HUES64 (cell line): Measurements from ENCODE around the gene PRPF39.
"Not testable (repeated sequence)": the region's sequence is repeated elsewhere in the genome, so short reads cannot be mapped to it uniquely, and the experiment has no call there.

Experiments
- H3K27ac ChIP-seq: 2 replicates; pipeline ENCODE4 v1.7.0; 2013; ENCODE audit warnings: low read depth, low read length, inconsistent platforms
- H3K27me3 ChIP-seq: 2 replicates; pipeline ENCODE4 v1.6.1; 2013; ENCODE audit warnings: mild to moderate bottlenecking, low read length; ENCODE audit not compliant: insufficient read depth
- H3K36me3 ChIP-seq: 2 replicates; pipeline ENCODE4 v1.6.1; 2013; ENCODE audit warnings: mild to moderate bottlenecking, low read length; ENCODE audit not compliant: insufficient read depth
- H3K4me1 ChIP-seq: 2 replicates; pipeline ENCODE4 v1.6.1; 2013; ENCODE audit warnings: mild to moderate bottlenecking, low read length, moderate library complexity; ENCODE audit not compliant: insufficient read depth
- H3K4me3 ChIP-seq: 2 replicates; pipeline ENCODE4 v1.5.1; 2013; ENCODE audit warnings: mild to moderate bottlenecking, low read length, moderate library complexity
- H3K9ac ChIP-seq: 2 replicates; pipeline ENCODE4 v1.6.1; 2013; ENCODE audit warnings: mild to moderate bottlenecking, low read depth, low read length
- H3K9me3 ChIP-seq: 2 replicates; pipeline ENCODE4 v1.6.1; 2013; ENCODE audit warnings: low read depth, low read length; ENCODE audit not compliant: insufficient read depth
- WGBS: fragments of 150-250, 120-280 bp; methylation state at CpG from one replicate; pipeline ENCODE4 v1.1.7; 2013; ENCODE audit warnings: missing lambda C conversion rate; 5-methylcytosine and 5-hydroxymethylcytosine counted together

Gene PRPF39

GRCh38 chr14:45081096-45081495 lies 2.8 kb upstream of the PRPF39 start:
- not testable (repeated sequence) for H3K9ac ChIP-seq, H3K9me3 ChIP-seq, H3K4me3 ChIP-seq, H3K36me3 ChIP-seq, H3K27ac ChIP-seq, H3K27me3 ChIP-seq
- 94% methylated on average over 3 of the region's 3 CpGs for WGBS
- peaks cover 17% of the 10 kb centered on the region for H3K4me1 ChIP-seq

GRCh38 chr14:45082420-45082819 lies 1.5 kb upstream of the PRPF39 start:
- WGBS: 90% methylated on average over 2 of the region's 2 CpGs
- no peak overlapping the region for H3K9ac ChIP-seq
- H3K27ac ChIP-seq: no peak overlapping the region
- no peaks in the 10 kb centered on the region for H3K9me3 ChIP-seq
- H3K4me1 ChIP-seq: 0 out of 2 replicates have a peak, but pooled peaks cover 11% of the 10 kb centered on the region
- no peak overlapping the region for H3K4me3 ChIP-seq
- no peaks in the 10 kb centered on the region for H3K36me3 ChIP-seq
- no peaks in the 10 kb centered on the region for H3K27me3 ChIP-seq

GRCh38 chr14:45083617-45083975 lies 320 bp upstream of the PRPF39 start:
- Histone ChIP-seq H3K4me3 (peak overlapping the region; percentile 98), H3K27me3 (no peaks in the 10 kb centered on the region), H3K36me3 (no peaks in the 10 kb centered on the region), H3K9me3 (no peaks in the 10 kb centered on the region), H3K27ac (no peak overlapping the region), H3K4me1 (0 out of 2 replicates have a peak, but pooled peaks cover 11% of the 10 kb centered on the region), H3K9ac (peak overlapping the region; percentile 74; the same call in 1 of the 2 replicates)
- 5% methylated on average over 10 of the region's 10 CpGs for WGBS

- Histone ChIP-seq H3K27me3 (no peaks in the 10 kb centered on the region), H3K4me1 (peaks cover 18% of the 10 kb centered on the region; the same call in 1 of the 2 replicates), H3K4me3 (peak overlapping the region; percentile 98), H3K36me3 (no peaks in the 10 kb centered on the region), H3K9ac (peak overlapping the region; percentile 92), H3K27ac (no peak overlapping the region), H3K9me3 (no peaks in the 10 kb centered on the region)
- WGBS: 5% methylated on average over 3 of the region's 4 CpGs
Observed at GRCh38 chr14:45084946-45085346, 1.0 kb downstream of the PRPF39 start.

- Histone ChIP-seq H3K9me3 (no peaks in the 10 kb centered on the region), H3K27me3 (no peaks in the 10 kb centered on the region), H3K4me1 (peaks cover 12% of the 10 kb centered on the region; the same call in 1 of the 2 replicates), H3K4me3 (no peak overlapping the region), H3K9ac (no peak overlapping the region), H3K27ac (no peak overlapping the region), H3K36me3 (peaks cover 4% of the 10 kb centered on the region)
- no CpG with 5 or more reads among the region's 1 CpG for WGBS
Observed at GRCh38 chr14:45089813-45090212, 5.9 kb downstream of the PRPF39 start.

GRCh38 chr14:45091710-45092109 lies 7.8 kb downstream of the PRPF39 start:
- WGBS: 97% methylated on average over 2 of the region's 2 CpGs
- peaks cover 7% of the 10 kb centered on the region; the same call in 1 of the 2 replicates for H3K4me1 ChIP-seq

GRCh38 chr14:45094275-45094674 lies 10.4 kb downstream of the PRPF39 start:
- H3K36me3 ChIP-seq: peaks cover 49% of the 10 kb centered on the region
- peaks cover 7% of the 10 kb centered on the region; the same call in 1 of the 2 replicates for H3K4me1 ChIP-seq
- no peaks in the 10 kb centered on the region for H3K9me3 ChIP-seq
- H3K4me3 ChIP-seq: no peak overlapping the region
- no peak overlapping the region for H3K27ac ChIP-seq
- no peaks in the 10 kb centered on the region for H3K27me3 ChIP-seq
- WGBS: 93% methylated on average over 2 of the region's 2 CpGs
- no peak overlapping the region for H3K9ac ChIP-seq

More at GRCh38 chr14:45091710-45092109, 7.8 kb downstream of the PRPF39 start:
- Histone ChIP-seq H3K9ac (no peak overlapping the region), H3K4me3 (no peak overlapping the region), H3K9me3 (no peaks in the 10 kb centered on the region), H3K27me3 (no peaks in the 10 kb centered on the region), H3K27ac (no peak overlapping the region), H3K36me3 (peaks cover 23% of the 10 kb centered on the region)

GRCh38 chr14:45095143-45095542 lies 11.2 kb downstream of the PRPF39 start:
- H3K9me3 ChIP-seq: no peaks in the 10 kb centered on the region
- H3K27me3 ChIP-seq: no peaks in the 10 kb centered on the region
- no peak overlapping the region for H3K27ac ChIP-seq
- H3K9ac ChIP-seq: no peak overlapping the region
- H3K4me1 ChIP-seq: no peaks in the 10 kb centered on the region
- WGBS: 100% methylated on average over 4 of the region's 4 CpGs
- H3K4me3 ChIP-seq: no peak overlapping the region
- H3K36me3 ChIP-seq: peaks cover 55% of the 10 kb centered on the region

- 98% methylated on average over 4 of the region's 4 CpGs for WGBS
- H3K27ac ChIP-seq: no peak overlapping the region
- H3K9ac ChIP-seq: no peak overlapping the region
- H3K4me1 ChIP-seq: no peaks in the 10 kb centered on the region
- H3K36me3 ChIP-seq: peaks cover 66% of the 10 kb centered on the region
- no peaks in the 10 kb centered on the region for H3K9me3 ChIP-seq
- no peaks in the 10 kb centered on the region for H3K27me3 ChIP-seq
- no peak overlapping the region for H3K4me3 ChIP-seq
Observed at GRCh38 chr14:45096218-45096617, 12.3 kb downstream of the PRPF39 start.

GRCh38 chr14:45103806-45104205 lies 19.9 kb downstream of the PRPF39 start:
- Histone ChIP-seq H3K27ac (no peak overlapping the region), H3K9ac (no peak overlapping the region), H3K4me1 (no peaks in the 10 kb centered on the region), H3K27me3 (no peaks in the 10 kb centered on the region), H3K4me3 (no peak overlapping the region), H3K9me3 (no peaks in the 10 kb centered on the region), H3K36me3 (peaks cover 97% of the 10 kb centered on the region)

- WGBS: 95% methylated on average over 1 of the region's 1 CpG
- Histone ChIP-seq H3K36me3 (peaks cover 99% of the 10 kb centered on the region), H3K27me3 (no peaks in the 10 kb centered on the region), H3K4me1 (no peaks in the 10 kb centered on the region), H3K9ac (no peak overlapping the region), H3K4me3 (no peak overlapping the region), H3K9me3 (no peaks in the 10 kb centered on the region), H3K27ac (no peak overlapping the region)
Observed at GRCh38 chr14:45104561-45104960, 20.6 kb downstream of the PRPF39 start.
